IMR-90 (cell line): ENCODE measurements around the gene CACNA2D3. TPM values are rescaled to one million over a fixed set of nuclear protein-coding genes. Genes with fewer than 3 reads are reported as not detected.

Experiments used
- ATAC-seq: fragments of 200-7000 bp; cut with Tn5 transposase; 2 replicates; pipeline ENCODE4 v1.9.1; 2020; ENCODE audit warnings: low read depth, mild to moderate bottlenecking, moderate library complexity
- BruUV-seq: library from RNA; stranded (reverse); fragments of 400-500 nt; replicated peaks from 2 replicates; lab custom pipeline; 2021; lab: Mats Ljungman, UMichigan
- CTCF ChIA-PET: fragments of 300-600 bp; formaldehyde crosslinking; extraction: SDS; loops from one replicate; lab custom pipeline; 2021; ENCODE audit warnings: antibody characterized with exemption; lab: Yijun Ruan, JAX
- POLR2A ChIA-PET: fragments of 300-600 bp; sonication (Branson Sonifier 250); formaldehyde crosslinking; loops from one replicate; lab custom pipeline; 2022; ENCODE audit warnings: antibody characterized with exemption; ENCODE audit not compliant: unreplicated experiment; lab: Charles Lee
- DNase-seq: peaks from one replicate; pipeline ENCODE4 v3.0.0; 2013
- H2AFZ ChIP-seq: replicated peaks from 2 replicates; pipeline ENCODE3; 2013; ENCODE audit warnings: low read length, mild to moderate bottlenecking; ENCODE audit not compliant: poor library complexity
- H2AK5ac ChIP-seq: 2 replicates; pipeline ENCODE4 v1.6.1; 2013; ENCODE audit warnings: low read depth, low read length, inconsistent platforms
- H2AK9ac ChIP-seq: replicated peaks from 2 replicates; pipeline ENCODE3; 2013; ENCODE audit warnings: mild to moderate bottlenecking, low read depth, low read length, moderate library complexity; ENCODE audit not compliant: poor library complexity
- H2BK120ac ChIP-seq: 2 replicates; pipeline ENCODE4 v1.6.1; 2013; ENCODE audit warnings: low read depth, low read length, inconsistent platforms
- H2BK15ac ChIP-seq: 3 replicates; pipeline ENCODE4 v1.6.1; 2013; ENCODE audit warnings: low read depth, low read length, inconsistent platforms
- H2BK20ac ChIP-seq: 2 replicates; pipeline ENCODE4 v1.6.1; 2013; ENCODE audit warnings: low read depth, mild to moderate bottlenecking, inconsistent platforms, low read length, moderate library complexity
- H2BK5ac ChIP-seq: 2 replicates; pipeline ENCODE4 v1.6.1; 2013; ENCODE audit warnings: mild to moderate bottlenecking, low read depth, low read length, inconsistent platforms; ENCODE audit not compliant: poor library complexity, severe bottlenecking
- H3K14ac ChIP-seq: replicated peaks from 2 replicates; pipeline ENCODE4 v1.6.1; 2013; ENCODE audit warnings: low read depth, low read length, inconsistent platforms
- H3K18ac ChIP-seq: 2 replicates; pipeline ENCODE4 v1.6.1; 2013; ENCODE audit warnings: low read depth, low read length, control low read depth
- H3K23ac ChIP-seq: 2 replicates; pipeline ENCODE4 v1.6.1; 2013; ENCODE audit warnings: low read depth, low read length, inconsistent platforms
- H3K27ac ChIP-seq: 2 replicates; pipeline ENCODE4 v1.5.1; 2013; ENCODE audit warnings: mild to moderate bottlenecking, control low read depth, low read length; ENCODE audit not compliant: insufficient read depth
- H3K27me3 ChIP-seq: 2 replicates; pipeline ENCODE4 v1.6.1; 2013; ENCODE audit warnings: low read length; ENCODE audit not compliant: control insufficient read depth, insufficient read depth
- H3K36me3 ChIP-seq: 2 replicates; pipeline ENCODE4 v1.6.1; 2013; ENCODE audit warnings: low read length, mixed read lengths; ENCODE audit not compliant: control insufficient read depth, insufficient read depth
- H3K4ac ChIP-seq: 2 replicates; pipeline ENCODE4 v1.6.1; 2013; ENCODE audit warnings: low read depth, low read length, inconsistent platforms
- H3K4me1 ChIP-seq: 2 replicates; pipeline ENCODE4 v1.6.1; 2013; ENCODE audit warnings: low read length, mixed read lengths; ENCODE audit not compliant: control insufficient read depth, insufficient read depth
- H3K4me2 ChIP-seq: 2 replicates; pipeline ENCODE4 v1.6.1; 2013; ENCODE audit warnings: low read depth, mild to moderate bottlenecking, control low read depth, low read length, moderate library complexity
- H3K4me3 ChIP-seq: 2 replicates; pipeline ENCODE4 v1.5.1; 2013; ENCODE audit warnings: low read depth, mild to moderate bottlenecking, control low read depth, low read length, moderate library complexity; ENCODE audit not compliant: insufficient read depth
- H3K56ac ChIP-seq: 2 replicates; pipeline ENCODE4 v1.6.1; 2013; ENCODE audit warnings: low read length, inconsistent platforms; ENCODE audit not compliant: insufficient read depth; ENCODE audit errors: extremely low read depth
- H3K79me1 ChIP-seq, 2 experiments: 2 replicates each; pipeline ENCODE4 v1.6.1; 2013; ENCODE audit warnings: low read length in 2 of 2, inconsistent platforms in 1 of 2, low read depth in 1 of 2
- H3K9ac ChIP-seq: 2 replicates; pipeline ENCODE4 v1.6.1; 2013; ENCODE audit warnings: low read depth, low read length, control low read depth
- H3K9me1 ChIP-seq: 2 replicates; pipeline ENCODE4 v1.6.1; 2013; ENCODE audit warnings: low read length, inconsistent platforms; ENCODE audit not compliant: insufficient read depth
- H3K9me3 ChIP-seq: 2 replicates; pipeline ENCODE4 v1.6.1; 2013; ENCODE audit warnings: low read length; ENCODE audit not compliant: control insufficient read depth, insufficient read depth
- H4K20me1 ChIP-seq: 2 replicates; pipeline ENCODE4 v1.6.1; 2013; ENCODE audit warnings: low read length, inconsistent platforms; ENCODE audit not compliant: insufficient read depth
- H4K5ac ChIP-seq: 2 replicates; pipeline ENCODE4 v1.6.1; 2013; ENCODE audit warnings: mild to moderate bottlenecking, low read depth, low read length, control low read depth
- H4K8ac ChIP-seq, 2 experiments: 2 replicates each; pipeline ENCODE4 v1.6.1; 2013; ENCODE audit warnings: low read depth in 2 of 2, low read length in 2 of 2, control low read depth in 1 of 2, inconsistent platforms in 1 of 2
- H4K91ac ChIP-seq: 2 replicates; pipeline ENCODE4 v1.6.1; 2013; ENCODE audit warnings: low read depth, low read length, inconsistent platforms; ENCODE audit not compliant: insufficient read depth
- BHLHE40 ChIP-seq: fragments of 150-350 bp; IDR thresholded peaks from 2 replicates; pipeline ENCODE4 v1.6.1; 2016; ENCODE audit warnings: mild to moderate bottlenecking, low read depth, low read length
- CEBPB ChIP-seq: IDR thresholded peaks from 2 replicates; pipeline ENCODE4 v1.6.1; 2012; ENCODE audit warnings: low read depth, low read length, improper control_type of control experiment
- CHD1 ChIP-seq: IDR thresholded peaks from 2 replicates; pipeline ENCODE4 v1.6.1; 2012; ENCODE audit warnings: low read depth, low read length, improper control_type of control experiment
- FOS ChIP-seq: fragments of 150-350 bp; IDR thresholded peaks from 2 replicates; pipeline ENCODE4 v1.6.1; 2016; ENCODE audit warnings: low read depth, low read length
- MAFK ChIP-seq: IDR thresholded peaks from 2 replicates; pipeline ENCODE4 v1.6.1; 2012; ENCODE audit warnings: low read depth, low read length, improper control_type of control experiment
- MAZ ChIP-seq: IDR thresholded peaks from 2 replicates; pipeline ENCODE4 v1.6.1; 2012; ENCODE audit warnings: low read depth, mild to moderate bottlenecking, low read length, improper control_type of control experiment, moderate library complexity, borderline replicate concordance
- MXI1 ChIP-seq: IDR thresholded peaks from 2 replicates; pipeline ENCODE4 v1.6.1; 2012; ENCODE audit warnings: low read depth, mild to moderate bottlenecking, low read length, moderate library complexity, borderline replicate concordance
- NFE2L2 ChIP-seq: fragments of 150-350 bp; IDR thresholded peaks from 2 replicates; pipeline ENCODE4 v1.6.1; 2016; ENCODE audit warnings: low read depth, mild to moderate bottlenecking, low read length
- POLR2A ChIP-seq: IDR thresholded peaks from 2 replicates; pipeline ENCODE4 v1.6.1; 2012; ENCODE audit warnings: mild to moderate bottlenecking, low read depth, low read length
- RAD21 ChIP-seq: IDR thresholded peaks from 2 replicates; pipeline ENCODE4 v1.6.1; 2012; ENCODE audit warnings: low read length, improper control_type of control experiment
- RCOR1 ChIP-seq: IDR thresholded peaks from 2 replicates; pipeline ENCODE4 v1.6.1; 2012; ENCODE audit warnings: mild to moderate bottlenecking, low read length, improper control_type of control experiment; ENCODE audit not compliant: insufficient replicate concordance
- RFX5 ChIP-seq: IDR thresholded peaks from 2 replicates; pipeline ENCODE4 v1.8.0; 2012; ENCODE audit warnings: low read depth, mild to moderate bottlenecking, low read length, moderate library complexity
- SMC3 ChIP-seq: fragments of 150-350 bp; IDR thresholded peaks from 2 replicates; pipeline ENCODE4 v1.6.1; 2016; ENCODE audit warnings: low read depth, mild to moderate bottlenecking, antibody characterized with exemption, low read length, moderate library complexity
- WGBS, 2 experiments: methylation state at CpG; one replicate each; pipeline versions ENCODE4 v1.1.5 to v1.1.7; 2013; ENCODE audit warnings: missing lambda C conversion rate in 2 of 2; ENCODE audit not compliant: insufficient read length in 1 of 2; ENCODE audit errors: extremely low coverage in 2 of 2; 5-methylcytosine and 5-hydroxymethylcytosine counted together
- dilution Hi-C: fragments of 300-500 bp; cut with HindIII; formaldehyde crosslinking; loops from one replicate; pipeline ENCODE4 v1.14.3; 2018; ENCODE audit warnings: low sequenced_read_pairs; ENCODE audit not compliant: unreplicated experiment
- in situ Hi-C: fragments of 300-500 bp; cut with MboI; formaldehyde crosslinking; loops from 3 replicates; pipeline ENCODE4 v1.14.3; 2019; ENCODE audit warnings: low sequenced_read_pairs, inconsistent platforms, mixed read lengths
- intact Hi-C: fragments of 100-400 bp; cut with micrococcal nuclease; formaldehyde crosslinking; loops from 2 replicates; pipeline ENCODE4 v1.10.0; 2022
- polyA plus RNA-seq, 3 experiments: library from polyadenylated mRNA; depleted of rRNA; stranded (reverse); fragments of >200 nt; gene quantifications; 2 replicates each; pipeline ENCODE4 v1.2.3, GENCODE V29; 2012; ENCODE audit warnings: low replicate concordance in 1 of 3
- total RNA-seq: library from RNA; depleted of rRNA; stranded (reverse); fragments of >200 nt; gene quantifications from 2 replicates; pipeline ENCODE4 v1.2.3, GENCODE V29; 2012
- TF ChIP-seq, protein P1 (sequence below): fragments of 150-350 bp; IDR thresholded peaks from 2 replicates; pipeline ENCODE4 v1.6.1; 2016; ENCODE audit warnings: low read depth, mild to moderate bottlenecking, low read length, moderate library complexity, borderline replicate concordance
- TF ChIP-seq, protein P2 (sequence below): conservative IDR thresholded peaks from 2 replicates; pipeline ENCODE4 v1.5.1; 2012; ENCODE audit warnings: mild to moderate bottlenecking, low read depth, low read length, improper control_type of control experiment
- TF ChIP-seq, protein P3 (sequence below): fragments of 150-350 bp; IDR thresholded peaks from 2 replicates; pipeline ENCODE4 v1.6.1; 2017; ENCODE audit warnings: mild to moderate bottlenecking, antibody characterized with exemption, low read length, low read depth

CACNA2D3 gene
- total and polyA plus RNA-seq, 2 of the 4 experiments (the other 2 are of a cell fraction): 0.36 to 0.41 TPM

DNA sequence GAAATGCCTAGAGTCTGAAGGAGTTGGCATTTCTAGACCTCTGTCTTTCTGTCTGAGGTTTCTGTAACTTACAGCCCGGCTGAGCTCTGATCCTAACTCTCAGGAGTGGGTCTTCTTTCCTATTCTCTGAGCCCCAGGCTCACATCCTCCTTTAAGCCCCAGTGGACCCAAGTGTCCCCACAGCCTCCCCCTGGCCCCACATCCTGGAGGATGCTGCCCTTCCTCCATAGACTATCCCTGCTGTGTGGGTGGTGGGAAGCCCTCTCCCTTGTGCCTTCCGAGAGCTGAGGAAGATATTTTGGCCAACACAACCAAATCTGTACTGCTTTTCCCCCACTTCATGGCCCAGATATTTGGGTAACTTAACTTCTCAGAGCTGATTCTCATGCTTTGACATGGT lies 654.2 kb downstream of the CACNA2D3 start:
- Histone ChIP-seq H3K4ac (no peak overlapping the region), H3K18ac (no peak overlapping the region), H3K9ac (no peak overlapping the region), H3K4me3 (no peak overlapping the region), H4K20me1 (no peaks in the 10 kb centered on the region), H2BK120ac (no peak overlapping the region), H4K91ac (no peak overlapping the region), H2BK15ac (no peak overlapping the region), H4K8ac (no peak overlapping the region), H3K4me2 (no peak overlapping the region), H3K56ac (no peak overlapping the region), H2AK9ac (no peak overlapping the region), H2BK5ac (no peak overlapping the region), H3K79me1 (no peaks in the 10 kb centered on the region), H4K5ac (no peak overlapping the region), H3K14ac (no peak overlapping the region), H2AFZ (no peak overlapping the region), H3K27ac (no peak overlapping the region), H2BK20ac (no peak overlapping the region), H3K9me3 (no peaks in the 10 kb centered on the region), H3K27me3 (peaks cover 9% of the 10 kb centered on the region), H2AK5ac (no peak overlapping the region), H3K9me1 (no peaks in the 10 kb centered on the region), H3K36me3 (no peaks in the 10 kb centered on the region), H3K4me1 (no peaks in the 10 kb centered on the region; the same call in 1 of the 2 replicates), H3K23ac (no peak overlapping the region)
- intact Hi-C loops: no loop called here
- no peak for DNase-seq
- WGBS, 2 experiments: no CpG with 5 or more reads among the region's 2 CpGs
- ATAC-seq: no peak
- ChIA-PET POLR2A (no interaction called here), CTCF (no interaction called here)
- TF ChIP-seq, protein P1, sequence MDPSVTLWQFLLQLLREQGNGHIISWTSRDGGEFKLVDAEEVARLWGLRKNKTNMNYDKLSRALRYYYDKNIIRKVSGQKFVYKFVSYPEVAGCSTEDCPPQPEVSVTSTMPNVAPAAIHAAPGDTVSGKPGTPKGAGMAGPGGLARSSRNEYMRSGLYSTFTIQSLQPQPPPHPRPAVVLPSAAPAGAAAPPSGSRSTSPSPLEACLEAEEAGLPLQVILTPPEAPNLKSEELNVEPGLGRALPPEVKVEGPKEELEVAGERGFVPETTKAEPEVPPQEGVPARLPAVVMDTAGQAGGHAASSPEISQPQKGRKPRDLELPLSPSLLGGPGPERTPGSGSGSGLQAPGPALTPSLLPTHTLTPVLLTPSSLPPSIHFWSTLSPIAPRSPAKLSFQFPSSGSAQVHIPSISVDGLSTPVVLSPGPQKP: no peak
- TF ChIP-seq, protein P2, sequence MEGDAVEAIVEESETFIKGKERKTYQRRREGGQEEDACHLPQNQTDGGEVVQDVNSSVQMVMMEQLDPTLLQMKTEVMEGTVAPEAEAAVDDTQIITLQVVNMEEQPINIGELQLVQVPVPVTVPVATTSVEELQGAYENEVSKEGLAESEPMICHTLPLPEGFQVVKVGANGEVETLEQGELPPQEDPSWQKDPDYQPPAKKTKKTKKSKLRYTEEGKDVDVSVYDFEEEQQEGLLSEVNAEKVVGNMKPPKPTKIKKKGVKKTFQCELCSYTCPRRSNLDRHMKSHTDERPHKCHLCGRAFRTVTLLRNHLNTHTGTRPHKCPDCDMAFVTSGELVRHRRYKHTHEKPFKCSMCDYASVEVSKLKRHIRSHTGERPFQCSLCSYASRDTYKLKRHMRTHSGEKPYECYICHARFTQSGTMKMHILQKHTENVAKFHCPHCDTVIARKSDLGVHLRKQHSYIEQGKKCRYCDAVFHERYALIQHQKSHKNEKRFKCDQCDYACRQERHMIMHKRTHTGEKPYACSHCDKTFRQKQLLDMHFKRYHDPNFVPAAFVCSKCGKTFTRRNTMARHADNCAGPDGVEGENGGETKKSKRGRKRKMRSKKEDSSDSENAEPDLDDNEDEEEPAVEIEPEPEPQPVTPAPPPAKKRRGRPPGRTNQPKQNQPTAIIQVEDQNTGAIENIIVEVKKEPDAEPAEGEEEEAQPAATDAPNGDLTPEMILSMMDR: no peak
- TF ChIP-seq, protein P3, sequence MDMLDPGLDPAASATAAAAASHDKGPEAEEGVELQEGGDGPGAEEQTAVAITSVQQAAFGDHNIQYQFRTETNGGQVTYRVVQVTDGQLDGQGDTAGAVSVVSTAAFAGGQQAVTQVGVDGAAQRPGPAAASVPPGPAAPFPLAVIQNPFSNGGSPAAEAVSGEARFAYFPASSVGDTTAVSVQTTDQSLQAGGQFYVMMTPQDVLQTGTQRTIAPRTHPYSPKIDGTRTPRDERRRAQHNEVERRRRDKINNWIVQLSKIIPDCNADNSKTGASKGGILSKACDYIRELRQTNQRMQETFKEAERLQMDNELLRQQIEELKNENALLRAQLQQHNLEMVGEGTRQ: no peak
- TF ChIP-seq MAZ (no peak), BHLHE40 (no peak), SMC3 (no peak), RCOR1 (no peak), FOS (no peak), MXI1 (no peak), POLR2A (no peak), CEBPB (no peak), NFE2L2 (no peak), RFX5 (no peak), CHD1 (no peak), MAFK (no peak), RAD21 (no peak)
- in situ Hi-C loops: no loop called here
- BruUV-seq: no TSS peak
- dilution Hi-C loops: no loop called here
